NCI-H128 (cell line): ENCODE data around the gene ZNF443.
"Not testable (repeated sequence)": the region's sequence is repeated elsewhere in the genome, so short reads cannot be mapped to it uniquely, and the experiment has no call there.

Source experiments
- DNase-seq: peaks from one replicate; lab custom pipeline; 2025; ENCODE audit not compliant: unreplicated experiment; lab: John Stamatoyannopoulos, UW

ZNF443 gene

DNA sequence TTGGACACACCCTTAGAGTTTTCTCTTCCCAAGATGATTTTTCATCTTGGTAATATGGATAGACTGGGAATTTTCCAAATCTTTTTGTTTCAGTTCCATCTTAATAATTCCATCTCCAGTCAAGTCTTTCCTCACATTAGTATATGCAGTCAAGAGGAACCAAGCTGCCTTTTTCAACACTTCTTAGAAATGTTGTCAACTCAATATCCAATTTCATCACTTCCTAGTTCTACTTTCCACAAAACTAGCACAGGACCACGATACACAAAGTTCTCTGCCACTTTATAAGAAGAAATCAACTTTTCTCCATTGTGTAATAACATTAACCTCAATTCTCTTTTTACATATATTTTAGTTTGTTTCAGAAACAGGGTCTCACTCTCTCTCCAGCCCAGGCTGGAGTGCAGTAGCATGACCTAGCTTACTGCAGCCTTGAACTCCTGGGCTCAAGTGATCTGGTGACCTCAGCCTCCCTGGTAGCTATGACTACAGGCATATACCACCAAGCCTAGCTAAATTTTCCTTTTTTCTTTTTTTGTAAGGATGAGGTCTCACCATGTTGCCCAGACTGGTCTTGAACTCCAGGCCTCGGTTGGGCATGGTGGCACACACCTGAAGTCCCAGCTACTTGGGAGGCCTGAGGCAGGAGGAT lies 15.5 kb downstream of the ZNF443 start:
- DNase-seq = no peak

GRCh38 chr19:12417273-12417672 lies 23.5 kb downstream of the ZNF443 start:
- not testable (repeated sequence) for DNase-seq

DNA sequence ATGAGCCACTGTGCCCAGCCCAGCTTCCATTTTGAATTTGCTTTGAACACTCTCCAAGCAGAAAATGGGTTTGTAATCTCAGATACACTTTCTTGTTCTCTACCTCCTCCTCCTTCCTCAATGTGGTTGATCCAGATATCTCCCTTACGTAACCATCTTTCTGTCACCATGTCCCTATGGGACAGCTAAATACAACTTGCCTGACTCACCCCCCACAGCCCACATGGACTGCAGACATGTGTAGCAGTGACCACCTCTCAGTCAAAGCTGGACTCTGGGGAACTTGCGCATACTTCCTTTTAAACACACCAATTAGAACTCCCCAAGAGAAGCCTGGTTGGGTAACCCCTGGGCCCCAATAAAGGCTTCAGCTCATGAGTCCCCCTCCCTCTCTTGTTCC lies 28.9 kb downstream of the ZNF443 start:
- DNase-seq = no peak

GRCh38 chr19:12400633-12401502 lies 40.0 kb downstream of the ZNF443 start, which contains the start of gene ZNF799:
Gene ZNF799 (minus strand): TSS chr19:12401271. CDS start chr19:12401070, 201 bp downstream.
- peak; percentile 89 for DNase-seq

DNA sequence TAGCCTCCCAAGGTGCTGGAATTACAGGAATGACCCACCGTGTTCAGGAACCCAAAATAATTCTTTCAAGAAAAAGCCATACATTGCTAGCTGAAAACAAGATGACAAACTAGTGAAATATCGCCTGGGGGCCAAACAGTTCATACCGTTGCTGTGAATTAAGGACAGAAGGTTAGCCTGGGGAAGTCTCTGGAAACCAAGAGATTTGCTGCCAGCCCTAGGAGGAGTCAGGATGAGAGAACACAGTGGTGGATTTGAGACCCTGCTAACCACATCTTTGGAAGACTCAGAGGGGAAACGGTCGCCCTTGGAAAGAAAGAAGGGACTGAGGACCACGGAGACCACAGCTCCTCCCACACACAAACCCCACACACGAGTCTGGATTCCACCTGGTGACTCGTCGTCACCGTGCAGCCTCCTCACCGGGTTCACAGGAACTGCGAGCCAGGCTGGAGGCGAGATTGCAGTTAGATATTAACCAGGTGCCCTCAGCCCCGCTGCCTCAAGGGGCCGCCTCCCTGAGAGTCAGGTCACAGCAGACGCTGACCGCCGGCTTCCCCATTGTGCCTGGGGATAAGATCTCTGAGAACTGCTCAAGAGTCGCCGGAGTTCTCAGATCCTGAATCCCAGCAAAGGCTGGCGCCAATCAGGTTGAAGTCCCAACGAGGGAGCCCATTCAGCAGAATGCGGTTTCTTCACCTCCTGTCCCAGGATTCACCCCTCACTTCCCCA lies 40.8 kb downstream of the ZNF443 start:
- not testable (repeated sequence) for DNase-seq

DNA sequence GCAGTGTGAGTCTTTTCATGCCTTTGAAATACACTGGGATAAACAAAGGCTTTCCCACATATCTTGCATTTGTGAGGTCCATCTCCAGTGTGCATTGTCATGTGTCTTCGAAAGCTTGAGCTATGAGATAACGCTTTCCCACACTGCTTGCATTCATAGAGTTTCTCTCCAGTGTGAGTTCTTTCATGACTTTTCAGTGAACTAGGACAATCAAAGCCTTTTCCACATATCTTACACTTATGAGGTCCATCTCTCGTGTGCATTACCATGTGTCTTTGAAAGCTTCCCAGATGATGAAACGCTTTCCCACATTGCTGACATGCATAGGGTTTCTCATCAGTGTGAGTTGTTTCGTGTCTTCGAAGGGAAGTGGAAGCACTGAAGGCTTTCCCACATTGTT lies 49.7 kb downstream of the ZNF443 start:
- DNase-seq = not testable (repeated sequence)

- DNase-seq = not testable (repeated sequence)
These were observed 54.5 kb downstream of the ZNF443 start for GRCh38 chr19:12386365-12386764.

DNA sequence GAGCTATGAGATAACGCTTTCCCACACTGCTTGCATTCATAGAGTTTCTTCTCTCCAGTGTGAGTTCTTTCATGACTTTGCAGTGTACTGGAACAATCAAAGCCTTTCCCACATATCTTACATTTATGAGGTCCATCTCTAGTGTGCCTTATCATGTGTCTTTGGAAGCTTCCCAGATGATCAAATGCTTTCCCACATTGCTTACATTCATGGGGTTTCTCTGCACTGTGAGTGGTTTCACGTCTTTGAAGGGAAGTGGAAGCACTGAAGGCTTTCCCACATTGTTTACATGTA lies 60.4 kb downstream of the ZNF443 start:
- DNase-seq = no peak

DNA sequence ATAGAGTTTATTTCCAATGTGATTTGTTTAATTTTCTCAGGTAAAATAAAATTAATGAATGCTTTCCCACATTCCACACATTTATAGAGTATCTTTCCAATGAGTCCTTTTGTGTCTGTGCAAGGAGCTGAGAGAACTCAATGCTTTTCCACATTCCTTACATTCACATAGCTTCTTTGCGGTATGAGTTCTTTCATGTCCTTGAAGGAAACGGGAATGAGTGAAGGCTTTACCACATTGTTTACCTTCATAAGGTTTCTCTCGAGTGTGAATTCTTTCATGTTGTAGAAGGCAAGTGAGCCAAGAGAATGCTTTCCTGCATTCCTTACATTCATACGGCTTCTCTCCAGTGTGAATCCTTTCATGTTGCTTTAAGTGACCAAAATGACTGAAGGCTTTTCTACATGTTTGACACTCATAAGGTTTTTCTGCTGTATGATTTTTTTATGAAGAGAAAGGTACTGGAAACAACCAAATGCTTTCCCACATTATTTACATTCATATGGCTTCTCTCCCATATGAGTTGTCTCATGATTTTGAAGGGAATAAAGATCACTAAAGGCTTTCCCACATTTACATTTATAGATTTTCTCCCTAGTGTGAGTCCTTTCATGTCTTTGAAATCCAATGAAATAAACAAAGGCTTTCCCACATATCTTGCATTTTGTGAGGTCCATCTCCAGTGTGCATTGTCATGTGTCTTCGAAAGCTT lies 60.9 kb downstream of the ZNF443 start:
- no peak for DNase-seq
